ENCODE results near the gene NEURL1.
A peak's percentile ranks its signal among the peaks of the same experiment; 100 is the strongest.
"Not testable (repeated sequence)": the region's sequence is repeated elsewhere in the genome, so short reads cannot be mapped to it uniquely, and the experiment has no call there.

The NEURL1 gene

GRCh38 chr10:103590060-103590459 is 96.6 kb downstream of the NEURL1 start:
- DNase-seq = no peak

GRCh38 chr10:103590744-103591291 is 97.3 kb downstream of the NEURL1 start:
- no peak for DNase-seq

DNA sequence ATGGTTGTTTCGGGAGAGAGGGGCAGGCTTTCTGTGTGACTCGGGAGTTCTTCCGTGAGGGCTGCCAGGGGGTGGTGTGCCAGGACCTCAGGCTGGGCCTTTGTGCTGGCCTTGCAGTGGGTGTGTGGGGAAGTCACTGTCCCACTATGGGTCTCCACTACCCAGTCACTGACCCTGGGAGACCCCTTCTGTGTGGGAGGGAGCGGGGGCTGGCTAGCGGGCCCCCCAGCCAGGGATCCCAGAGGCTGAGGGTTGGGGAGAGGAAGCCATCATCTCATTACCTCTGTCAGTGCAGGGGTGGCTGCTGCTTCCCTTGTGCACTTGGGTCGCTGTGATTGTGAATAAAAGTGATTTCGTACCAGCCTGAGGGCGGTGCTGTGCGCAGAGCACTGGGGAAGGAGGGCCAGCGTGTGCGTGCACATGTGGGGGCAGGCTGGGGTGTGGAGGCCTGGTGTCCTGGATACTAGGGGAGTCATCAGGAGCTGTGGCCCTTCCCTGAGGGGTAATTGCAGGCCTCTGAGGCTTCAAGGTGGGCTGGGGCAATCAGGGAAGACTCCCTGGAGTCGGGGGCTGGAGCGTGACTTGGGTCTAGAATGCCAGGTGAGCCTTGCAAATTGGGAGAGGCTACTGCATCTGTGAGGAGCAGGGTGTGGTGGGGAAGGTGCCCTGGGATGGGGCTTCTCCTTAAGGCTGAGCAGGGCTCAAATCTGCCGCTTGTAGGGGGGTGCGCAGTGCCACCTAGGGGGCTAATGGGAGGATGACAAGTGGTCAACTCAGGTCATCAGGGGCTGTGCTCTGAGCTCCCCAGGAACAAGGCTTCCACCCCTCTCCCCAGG is 98.9 kb downstream of the NEURL1 start:
- peak; percentile 28 to 36 for DNase-seq

- no peak for DNase-seq
Observed at GRCh38 chr10:103593022-103593570, 99.6 kb downstream of the NEURL1 start.

- no peak for DNase-seq
Observed at GRCh38 chr10:103595933-103596726, 102.6 kb downstream of the NEURL1 start.

GRCh38 chr10:103597003-103597402 is 103.5 kb downstream of the NEURL1 start:
- no peak for DNase-seq

- DNase-seq = no peak
Observed at GRCh38 chr10:103598654-103599115, 105.2 kb downstream of the NEURL1 start.

DNA sequence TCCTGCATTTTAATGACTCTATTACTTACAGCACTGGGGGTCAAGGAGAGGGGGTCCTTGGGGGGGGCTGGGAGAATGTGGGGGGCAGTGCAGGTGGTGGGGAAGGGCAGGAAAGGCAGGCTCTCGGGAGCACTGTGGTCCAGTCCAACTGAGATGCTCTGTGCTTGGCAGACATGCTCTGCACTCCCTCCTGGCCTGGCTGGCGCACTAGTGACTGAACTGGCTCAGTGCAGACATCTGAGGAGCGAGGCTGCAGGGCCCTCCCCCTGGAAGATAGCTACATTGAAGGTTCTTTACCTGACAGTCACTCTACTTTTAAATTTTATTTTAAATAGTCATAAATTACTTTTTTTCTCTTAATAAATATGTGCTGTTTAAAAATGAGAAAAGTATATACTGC is 105.7 kb downstream of the NEURL1 start:
- DNase-seq = no peak

DNA sequence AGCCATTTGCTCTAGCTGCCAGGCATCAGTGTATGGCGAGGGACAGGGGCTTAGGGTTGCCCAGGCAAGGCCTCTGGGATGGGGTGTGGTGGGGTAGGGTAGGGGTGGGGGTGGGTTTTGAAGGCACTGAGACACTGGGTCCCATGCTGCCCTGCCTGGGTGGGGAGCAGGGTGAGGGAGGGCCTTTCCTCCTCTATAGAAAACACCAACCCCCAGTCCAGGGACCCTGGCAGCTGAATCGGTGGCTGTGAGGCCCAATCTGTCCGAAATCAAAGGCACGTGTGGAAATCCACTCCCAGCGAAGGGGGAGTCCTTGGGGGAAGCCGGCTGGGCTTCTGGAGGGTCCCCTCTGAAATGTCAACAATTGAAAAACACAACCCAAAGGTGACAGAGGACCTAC is 106.4 kb downstream of the NEURL1 start:
- no peak for DNase-seq

DNA sequence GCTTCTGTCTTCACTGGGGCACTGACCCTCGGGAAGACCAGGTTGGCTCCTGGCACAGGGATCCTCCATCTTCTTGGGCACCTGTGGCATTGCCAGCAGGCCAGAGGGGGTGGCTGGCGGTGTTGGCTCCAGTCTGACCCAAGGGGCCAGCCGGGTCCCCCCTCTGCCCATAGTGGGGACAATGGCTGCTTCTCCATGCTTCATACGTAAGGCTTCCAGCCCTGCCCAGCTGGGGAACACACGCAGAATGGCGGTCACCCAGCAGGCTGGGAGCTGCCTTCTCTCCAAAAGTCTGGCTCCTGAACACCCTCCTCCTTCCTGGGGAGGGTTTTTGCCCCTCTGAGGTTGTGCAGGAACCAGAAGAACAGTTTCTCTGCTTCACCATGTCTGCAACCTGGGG is 106.8 kb downstream of the NEURL1 start:
- DNase-seq = no peak

DNA sequence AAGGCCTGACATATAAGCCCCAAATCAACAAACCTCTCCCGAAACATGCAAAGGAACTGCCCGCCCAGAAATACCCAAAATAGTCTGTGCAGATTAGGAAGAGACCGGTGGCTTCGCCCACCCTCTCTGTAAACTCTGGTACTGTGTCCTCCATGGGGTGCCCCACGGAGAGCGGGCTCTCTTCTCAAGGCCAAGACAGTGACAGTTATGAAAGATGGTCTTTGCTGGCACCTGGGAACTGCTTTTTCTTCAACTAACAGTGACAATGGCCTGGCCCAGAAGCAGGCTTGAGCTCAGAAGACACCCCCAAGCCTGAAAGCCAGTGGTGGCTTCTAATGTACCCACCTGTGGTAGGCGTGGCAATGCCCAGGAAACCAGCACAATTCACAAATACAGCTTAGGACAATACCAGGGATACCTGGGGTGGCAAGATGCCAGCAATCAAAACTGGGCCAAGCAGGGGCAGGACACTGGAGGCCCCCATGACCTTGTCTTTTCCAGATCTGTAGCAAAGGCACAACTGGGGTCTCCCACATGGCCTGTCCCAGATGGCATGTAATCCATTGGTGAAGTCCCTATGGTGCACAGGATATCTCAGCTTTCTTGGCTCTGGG is 107.6 kb downstream of the NEURL1 start:
- DNase-seq = no peak

GRCh38 chr10:103602028-103602851 is 108.7 kb downstream of the NEURL1 start:
- DNase-seq = no peak

GRCh38 chr10:103602852-103603155 is 109.3 kb downstream of the NEURL1 start:
- DNase-seq = no peak

- no peak for DNase-seq
Observed at GRCh38 chr10:103603382-103603781, 109.9 kb downstream of the NEURL1 start.

DNA sequence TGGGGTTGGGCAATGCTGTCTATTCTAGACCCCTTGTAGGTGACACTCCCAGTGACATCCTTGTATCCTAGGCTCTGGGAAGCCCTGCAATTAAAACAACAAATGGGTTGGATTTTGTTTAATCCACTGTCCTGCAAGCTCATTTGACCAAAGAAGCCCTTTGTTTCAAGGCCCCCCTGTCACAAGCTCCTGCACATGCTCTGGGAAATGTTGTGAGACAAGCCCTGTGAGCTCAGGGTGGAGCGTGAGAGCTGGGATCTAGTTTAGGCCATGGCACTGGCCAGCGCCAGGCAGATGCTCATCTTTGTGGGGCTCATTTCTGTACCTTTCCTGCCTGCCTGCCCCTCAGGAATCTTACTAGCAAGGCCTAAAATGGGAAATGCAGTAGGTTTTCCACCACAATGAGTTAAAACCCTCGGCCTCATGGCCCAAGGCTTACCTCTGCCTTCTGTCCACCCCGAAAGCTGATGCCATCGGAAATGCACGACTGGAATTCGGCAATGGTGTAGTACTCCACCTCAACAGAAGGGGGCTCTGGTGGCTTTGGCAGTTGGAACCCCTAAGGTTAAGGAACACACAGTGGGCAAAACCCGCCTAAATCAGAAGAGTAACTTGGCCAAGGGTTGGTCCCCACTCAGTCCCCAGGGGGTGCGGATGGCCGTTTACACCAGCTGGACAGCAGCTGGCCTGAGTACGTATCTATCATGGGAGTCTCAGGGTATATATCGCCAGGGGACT is 112.0 kb downstream of the NEURL1 start:
- peak; percentile 23 to 54 for DNase-seq

- not testable (repeated sequence) for DNase-seq
Observed at GRCh38 chr10:103606097-103606438, 112.6 kb downstream of the NEURL1 start.

- not testable (repeated sequence) for DNase-seq
Observed at GRCh38 chr10:103607051-103607450, 113.5 kb downstream of the NEURL1 start.

DNA sequence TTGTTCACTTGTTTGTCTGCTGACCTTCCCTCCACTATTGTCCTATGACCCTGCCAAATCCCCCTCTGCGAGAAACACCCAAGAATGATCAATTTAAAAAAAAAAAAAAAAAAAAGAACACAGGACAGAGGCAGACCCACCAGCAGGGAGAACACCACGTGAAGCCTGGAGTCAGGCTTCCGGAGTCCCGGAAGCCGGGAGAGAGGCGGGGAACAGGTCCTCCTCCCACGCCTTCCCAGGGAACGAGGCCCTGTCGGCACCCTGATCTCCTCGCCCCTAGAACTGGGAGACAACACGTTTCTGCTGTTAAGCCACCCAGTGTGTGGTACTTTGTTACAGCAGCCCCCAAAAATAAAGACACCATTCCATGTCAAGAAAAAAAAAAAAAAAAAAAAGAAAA is 114.6 kb downstream of the NEURL1 start:
- not testable (repeated sequence) for DNase-seq

DNA sequence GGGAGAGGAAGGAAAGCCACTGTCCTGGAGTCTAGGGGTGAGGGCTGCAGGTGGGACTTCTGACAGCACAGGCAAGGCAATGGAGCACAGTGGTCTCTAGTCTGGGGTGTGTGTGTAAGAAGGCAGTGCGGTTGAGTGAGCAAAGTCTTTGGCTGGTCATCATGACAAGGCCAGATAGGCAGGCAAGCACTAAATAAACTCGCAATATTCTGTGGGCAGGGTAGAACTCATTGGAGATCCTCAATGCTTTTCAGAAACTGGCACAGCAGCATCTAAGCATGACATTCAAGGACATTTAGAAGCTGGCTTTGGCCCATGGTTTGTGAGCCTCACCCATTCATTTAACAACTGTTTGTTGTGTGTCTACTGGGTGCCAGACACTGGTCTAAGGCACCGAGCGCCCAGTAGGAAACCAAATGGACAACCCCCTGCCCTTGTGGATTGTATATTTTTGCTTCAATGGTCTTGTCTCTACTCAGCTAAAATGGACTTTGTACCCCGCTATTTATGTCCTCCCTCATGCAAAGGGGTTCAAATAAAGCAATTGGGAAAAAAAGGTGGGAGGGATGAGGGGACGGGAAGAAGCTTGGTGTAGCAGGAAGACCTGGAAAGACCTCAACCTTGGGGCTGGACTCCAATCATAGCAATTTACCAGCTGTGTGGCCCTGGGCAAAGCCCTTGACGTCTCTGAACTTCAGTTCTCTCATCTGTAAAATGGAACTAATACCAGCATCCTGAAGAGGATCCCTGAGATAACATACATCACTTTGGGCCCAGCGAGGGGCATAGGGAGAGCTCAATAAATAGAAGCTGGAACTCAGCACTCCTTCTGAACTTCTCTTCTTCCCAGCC is 116.0 kb downstream of the NEURL1 start:
- no peak for DNase-seq

DNA sequence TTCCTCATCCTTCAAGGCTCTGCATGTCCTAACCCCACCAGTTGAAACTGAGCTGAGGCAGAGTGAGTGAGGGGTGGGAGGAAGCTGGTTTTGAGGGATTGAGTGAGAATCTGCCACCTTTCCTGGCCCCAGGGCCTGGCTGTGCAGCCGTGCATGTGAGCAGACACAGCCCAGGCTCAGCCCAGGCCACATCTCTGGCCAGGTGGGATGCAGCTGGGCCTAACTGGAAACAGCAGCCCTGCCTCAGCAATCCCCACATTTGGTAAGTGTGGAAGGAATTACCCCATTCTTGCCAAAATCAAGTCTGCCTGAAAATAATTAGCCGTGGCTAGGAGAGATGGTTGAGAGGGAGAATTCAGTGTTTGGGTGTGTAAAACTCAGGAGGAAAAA is 116.6 kb downstream of the NEURL1 start:
- no peak for DNase-seq
